Brain microvascular endothelial cell (primary cell): Measurements from ENCODE around the gene UTP11.
A peak's percentile ranks its signal among the peaks of the same experiment; 100 is the strongest.

ENCODE experiments used
- DNase-seq: peaks from one replicate; pipeline ENCODE4 v3.0.0-alpha.2; 2020
- H3K27ac ChIP-seq: fragments of 250-450 bp; sonication (Bioruptor Pico); 2 replicates; pipeline ENCODE4 v1.5.1; 2020; ENCODE audit warnings: mild to moderate bottlenecking, moderate library complexity
- H3K27me3 ChIP-seq: fragments of 250-450 bp; sonication (Bioruptor Pico); replicated peaks from 2 replicates; pipeline ENCODE4 v1.5.1; 2020; ENCODE audit warnings: mild to moderate bottlenecking
- H3K36me3 ChIP-seq: fragments of 250-450 bp; sonication (Bioruptor Pico); replicated peaks from 2 replicates; pipeline ENCODE4 v1.5.1; 2020; ENCODE audit warnings: mild to moderate bottlenecking
- H3K4me3 ChIP-seq: 2 replicates; pipeline ENCODE4 v1.5.1; 2011; ENCODE audit warnings: low read depth, mild to moderate bottlenecking, control low read depth, low read length, moderate library complexity
- in situ Hi-C: cut with HindIII; loops from 2 replicates; pipeline ENCODE4 v1.10.0; 2017; ENCODE audit warnings: low sequenced_read_pairs, low pct_ligation_motif_present
- TF ChIP-seq, protein P1 (sequence below): IDR thresholded peaks from 2 replicates; pipeline ENCODE4 v1.5.1; 2011; ENCODE audit warnings: low read depth, mild to moderate bottlenecking, moderate library complexity, low read length, control low read depth, inconsistent platforms; ENCODE audit errors: missing control alignments

UTP11 gene

DNA sequence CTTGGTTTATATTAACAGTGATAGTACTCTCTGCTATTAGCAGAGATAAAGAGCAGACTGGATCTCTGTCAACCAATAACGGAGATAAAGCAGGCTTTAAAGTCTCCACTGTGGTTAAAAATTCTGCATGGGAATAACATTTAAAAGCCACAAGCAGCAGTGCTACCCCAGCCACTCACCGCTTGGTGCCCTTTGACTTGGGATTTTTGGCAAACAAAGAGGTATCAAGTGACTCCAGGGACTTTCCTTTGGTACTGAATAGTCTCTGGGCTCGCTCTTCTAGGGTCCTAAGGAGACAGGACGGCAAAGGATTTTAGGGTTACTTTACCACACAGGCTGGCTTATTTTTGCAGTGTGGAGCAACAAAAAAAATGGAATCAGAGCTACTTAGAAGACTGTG lies 34.0 kb upstream of the UTP11 start:
- no peak overlapping the region for H3K27ac ChIP-seq
- no peaks in the 10 kb centered on the region for H3K27me3 ChIP-seq
- TF ChIP-seq, protein P1, sequence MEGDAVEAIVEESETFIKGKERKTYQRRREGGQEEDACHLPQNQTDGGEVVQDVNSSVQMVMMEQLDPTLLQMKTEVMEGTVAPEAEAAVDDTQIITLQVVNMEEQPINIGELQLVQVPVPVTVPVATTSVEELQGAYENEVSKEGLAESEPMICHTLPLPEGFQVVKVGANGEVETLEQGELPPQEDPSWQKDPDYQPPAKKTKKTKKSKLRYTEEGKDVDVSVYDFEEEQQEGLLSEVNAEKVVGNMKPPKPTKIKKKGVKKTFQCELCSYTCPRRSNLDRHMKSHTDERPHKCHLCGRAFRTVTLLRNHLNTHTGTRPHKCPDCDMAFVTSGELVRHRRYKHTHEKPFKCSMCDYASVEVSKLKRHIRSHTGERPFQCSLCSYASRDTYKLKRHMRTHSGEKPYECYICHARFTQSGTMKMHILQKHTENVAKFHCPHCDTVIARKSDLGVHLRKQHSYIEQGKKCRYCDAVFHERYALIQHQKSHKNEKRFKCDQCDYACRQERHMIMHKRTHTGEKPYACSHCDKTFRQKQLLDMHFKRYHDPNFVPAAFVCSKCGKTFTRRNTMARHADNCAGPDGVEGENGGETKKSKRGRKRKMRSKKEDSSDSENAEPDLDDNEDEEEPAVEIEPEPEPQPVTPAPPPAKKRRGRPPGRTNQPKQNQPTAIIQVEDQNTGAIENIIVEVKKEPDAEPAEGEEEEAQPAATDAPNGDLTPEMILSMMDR = no peak
- no peak overlapping the region for H3K4me3 ChIP-seq
- H3K36me3 ChIP-seq = peaks cover 92% of the 10 kb centered on the region
- in situ Hi-C loops = no loop called here
- DNase-seq = no peak

DNA sequence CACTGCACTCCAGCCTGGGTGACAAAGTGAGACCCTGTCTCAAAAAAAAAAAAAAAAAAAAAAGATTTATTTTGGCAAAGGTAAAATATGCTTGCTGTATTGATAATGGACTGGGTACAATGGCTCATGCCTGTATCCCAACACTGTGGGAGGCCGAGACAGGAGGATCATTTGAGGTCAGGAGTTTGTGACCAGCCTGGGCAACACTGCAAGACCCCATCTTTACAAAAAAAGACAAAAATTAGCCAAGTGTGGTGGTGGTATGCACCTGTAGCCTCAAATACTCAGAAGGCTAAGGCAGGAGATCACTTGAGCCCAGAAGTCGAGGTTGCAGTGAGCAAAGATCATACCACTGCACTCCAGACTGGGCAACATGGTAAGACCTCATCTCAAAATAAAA lies 29.0 kb upstream of the UTP11 start:
- in situ Hi-C loops = no loop called here
- Histone ChIP-seq H3K36me3 (peaks cover 86% of the 10 kb centered on the region), H3K27me3 (no peaks in the 10 kb centered on the region), H3K27ac (no peak overlapping the region), H3K4me3 (no peak overlapping the region)
- no peak for DNase-seq
- TF ChIP-seq, protein P1 = no peak

DNA sequence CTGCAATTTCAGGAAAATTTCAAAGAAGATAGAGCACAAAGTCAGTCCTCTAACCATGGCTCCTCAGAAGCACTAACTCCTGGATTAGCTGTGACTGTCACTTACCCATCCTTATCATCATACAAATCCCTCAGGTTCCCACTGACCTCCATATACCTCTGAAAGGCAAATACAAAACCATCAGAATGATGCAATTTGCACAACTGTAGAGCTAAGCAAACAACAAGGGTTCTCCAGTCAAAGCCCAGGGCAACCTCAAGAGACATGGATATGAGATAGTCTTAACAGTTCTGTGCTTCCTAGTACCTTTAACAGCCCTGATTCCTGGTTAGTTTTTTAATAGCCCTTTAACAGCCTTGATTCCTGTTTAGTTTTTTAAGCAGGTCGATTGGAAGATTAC lies 24.9 kb upstream of the UTP11 start:
- Histone ChIP-seq H3K4me3 (no peak overlapping the region), H3K27me3 (no peaks in the 10 kb centered on the region), H3K36me3 (peaks cover 46% of the 10 kb centered on the region), H3K27ac (no peak overlapping the region)
- in situ Hi-C loops = no loop called here
- TF ChIP-seq, protein P1 = no peak
- no peak for DNase-seq

DNA sequence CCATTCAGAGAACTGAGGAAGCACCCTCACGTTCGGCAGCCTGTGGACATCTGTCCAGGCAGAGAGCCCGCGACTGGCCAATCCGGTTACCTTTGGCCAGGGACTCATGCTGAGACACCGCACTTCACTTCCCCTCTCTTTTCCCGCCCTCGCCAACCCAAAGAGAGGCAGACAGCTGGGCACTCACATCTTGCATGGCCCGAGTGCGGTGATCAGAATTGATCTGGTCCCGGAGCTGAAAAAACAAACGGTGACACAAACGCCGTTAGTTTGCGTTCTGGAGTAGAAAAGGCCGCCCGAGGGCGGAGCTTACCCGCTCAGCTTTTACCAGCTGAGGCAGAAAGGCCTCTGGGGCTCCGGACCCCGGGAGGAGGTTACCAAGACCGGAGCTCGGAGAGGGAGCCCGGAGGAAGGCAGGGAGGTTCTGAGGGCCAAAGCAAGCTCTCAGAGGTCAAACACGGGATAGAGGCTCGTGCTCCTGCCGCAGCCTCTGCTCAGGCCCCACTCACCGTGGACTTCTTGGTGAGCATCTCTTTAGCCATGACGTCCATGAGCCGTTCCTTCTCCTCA lies 23.1 kb upstream of the UTP11 start:
- H3K36me3 ChIP-seq = peaks cover 31% of the 10 kb centered on the region

DNA sequence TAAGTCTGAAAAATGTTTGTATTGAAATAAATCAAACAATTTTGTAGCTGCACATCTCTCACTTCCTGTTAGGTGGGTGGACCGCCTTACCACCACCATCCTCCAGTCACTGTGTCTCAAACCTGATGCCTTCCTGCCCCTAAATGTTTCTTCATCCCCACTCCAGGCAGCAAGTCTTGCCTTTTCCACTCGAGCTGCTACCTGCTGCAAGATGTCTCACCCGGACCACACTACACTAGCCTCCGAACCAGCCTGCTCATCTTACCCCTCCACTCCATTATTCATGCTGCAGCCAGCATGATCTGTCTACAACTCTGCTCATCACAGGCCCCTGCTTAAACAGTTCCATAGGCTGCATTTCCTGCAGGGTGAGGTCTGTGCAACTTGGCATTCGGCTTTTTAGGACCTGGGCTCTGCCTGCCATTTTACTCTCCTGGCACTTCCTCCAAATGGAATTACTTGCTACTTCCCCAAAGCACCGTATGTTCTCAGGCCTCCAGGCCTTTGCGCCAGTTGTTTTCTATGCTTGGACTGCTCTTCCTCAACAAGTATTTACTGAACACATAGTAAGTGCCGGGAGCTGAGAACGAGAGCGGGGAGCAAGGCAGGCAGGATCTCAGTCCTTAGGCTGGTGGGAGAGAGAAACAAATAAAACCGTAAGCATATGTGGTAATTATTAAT lies 17.5 kb upstream of the UTP11 start:
- DNase-seq = no peak
- no peaks in the 10 kb centered on the region for H3K27me3 ChIP-seq
- in situ Hi-C loops = no loop called here
- H3K27ac ChIP-seq = no peak overlapping the region
- peaks cover 43% of the 10 kb centered on the region for H3K36me3 ChIP-seq
- H3K4me3 ChIP-seq = no peak overlapping the region
- TF ChIP-seq, protein P1 = no peak

More for the DNA sequence above, 23.1 kb upstream of the UTP11 start:
- in situ Hi-C loops = no loop called here
- Histone ChIP-seq H3K4me3 (peak overlapping the region; percentile 99), H3K27me3 (no peaks in the 10 kb centered on the region), H3K27ac (peak overlapping the region; percentile 53)
- TF ChIP-seq, protein P1 = no peak
- no peak for DNase-seq
